B cell (primary cell): ENCODE data around the gene EDNRB. TPM values are rescaled to one million over a fixed set of nuclear protein-coding genes. Genes with fewer than 3 reads are reported as not detected.

ENCODE experiments used
- ATAC-seq: fragments of 200-7000 bp; cut with Tn5 transposase; one replicate; pipeline ENCODE4 v1.10.0; 2021; ENCODE audit warnings: low read depth, mild to moderate bottlenecking, moderate number of reproducible peaks, moderate library complexity
- CTCF ChIA-PET: fragments of 350-600 bp; sonication (Branson Sonifier 250); formaldehyde crosslinking; loops from one replicate; lab custom pipeline; 2021; ENCODE audit warnings: antibody characterized with exemption, inconsistent platforms; lab: Charles Lee
- POLR2A ChIA-PET: fragments of 350-600 bp; sonication (Branson Sonifier 250); formaldehyde crosslinking; loops from one replicate; lab custom pipeline; 2021; ENCODE audit warnings: antibody characterized with exemption; lab: Charles Lee
- DNase-seq: peaks from one replicate; pipeline ENCODE4 v3.0.0; 2013
- H2AFZ ChIP-seq: 2 replicates; pipeline ENCODE4 v1.6.1; 2012; ENCODE audit warnings: mild to moderate bottlenecking, low read depth, low read length; ENCODE audit not compliant: insufficient read depth, poor library complexity, severe bottlenecking
- H3K27ac ChIP-seq, 2 donors: 1 replicate in 1 of 2; 2 replicates in 1 of 2; pipeline ENCODE4 v1.5.1; 2012 to 2013; ENCODE audit warnings: low read length in 2 of 2, mild to moderate bottlenecking in 2 of 2, moderate library complexity in 1 of 2
- H3K27me3 ChIP-seq, 4 experiments: fragments of 200-600 bp in 1 of 4; sonication (generic) in 1 of 4; replicated peaks in 1 of 4; 1 replicate in 2 of 4; 2 replicates in 2 of 4; pipeline versions ENCODE4 v1.6.1 to v1.7.0; 2013 to 2016; ENCODE audit warnings: low read length in 3 of 4, mild to moderate bottlenecking in 2 of 4, mixed read lengths in 1 of 4, moderate library complexity in 1 of 4; ENCODE audit not compliant: insufficient read depth in 4 of 4, control insufficient read depth in 3 of 4; ENCODE audit errors: control extremely low read depth in 1 of 4
- H3K36me3 ChIP-seq, 2 experiments: replicated peaks in 1 of 2; 1 replicate in 1 of 2; 2 replicates in 1 of 2; pipeline versions ENCODE4 v1.6.1 to v1.7.1; 2013; ENCODE audit warnings: low read length in 1 of 2; ENCODE audit not compliant: insufficient read depth in 2 of 2, control insufficient read depth in 1 of 2; ENCODE audit errors: control extremely low read depth in 1 of 2, extremely low read depth in 1 of 2
- H3K4me1 ChIP-seq, 2 donors: fragments of 200-600 bp in 1 of 2; sonication (generic) in 1 of 2; 1 replicate in 1 of 2; 2 replicates in 1 of 2; pipeline versions ENCODE4 v1.5.1 to v1.6.1; 2013 to 2017; ENCODE audit warnings: low read length in 2 of 2; ENCODE audit not compliant: control insufficient read depth in 2 of 2, insufficient read depth in 2 of 2
- H3K4me2 ChIP-seq: replicated peaks from 2 replicates; pipeline ENCODE3; 2012; ENCODE audit warnings: mild to moderate bottlenecking, low read depth, low read length; ENCODE audit not compliant: poor library complexity, severe bottlenecking
- H3K4me3 ChIP-seq, 5 experiments: fragments of 200-600 bp in 1 of 5; sonication (generic) in 1 of 5; 1 replicate in 3 of 5; 2 replicates in 2 of 5; pipeline versions ENCODE4 v1.5.1 to v1.7.0; 2011 to 2016; ENCODE audit warnings: low read length in 4 of 5, mild to moderate bottlenecking in 4 of 5, low read depth in 2 of 5, control low read depth in 1 of 5, moderate library complexity in 1 of 5; ENCODE audit not compliant: insufficient read depth in 1 of 5; ENCODE audit errors: control extremely low read depth in 1 of 5, extremely low read depth in 1 of 5
- H3K79me2 ChIP-seq: fragments of 200-600 bp; sonication (generic); one replicate; pipeline ENCODE4 v1.6.0; 2016; ENCODE audit warnings: low read length; ENCODE audit not compliant: control insufficient read depth, insufficient read depth
- H3K9ac ChIP-seq: fragments of 200-600 bp; sonication (generic); 2 replicates; pipeline ENCODE4 v1.6.1; 2017; ENCODE audit warnings: mild to moderate bottlenecking, low read length, moderate library complexity
- H3K9me3 ChIP-seq, 3 donors: one replicate each; pipeline versions ENCODE4 v1.6.1 to v1.7.1; 2013; ENCODE audit warnings: low read length in 2 of 3; ENCODE audit not compliant: control insufficient read depth in 2 of 3, insufficient read depth in 1 of 3; ENCODE audit errors: control extremely low read depth in 1 of 3
- H4K20me1 ChIP-seq: 2 replicates; pipeline ENCODE4 v1.6.0; 2012; ENCODE audit warnings: mild to moderate bottlenecking, low read length; ENCODE audit not compliant: insufficient read depth, control insufficient read depth, poor library complexity, severe bottlenecking
- H3K27ac Mint-ChIP-seq: one replicate; pipeline ENCODE4 v1.8.0; 2021; ENCODE audit warnings: mixed read lengths
- H3K27me3 Mint-ChIP-seq: one replicate; pipeline ENCODE4 v1.8.0; 2021; ENCODE audit warnings: mixed read lengths
- H3K4me1 Mint-ChIP-seq: one replicate; pipeline ENCODE4 v1.8.0; 2021; ENCODE audit warnings: mixed read lengths
- H3K4me3 Mint-ChIP-seq: one replicate; pipeline ENCODE4 v1.8.0; 2021; ENCODE audit warnings: mixed read lengths
- H3K9me3 Mint-ChIP-seq: one replicate; pipeline ENCODE4 v1.8.0; 2022; ENCODE audit warnings: mixed read lengths; ENCODE audit not compliant: insufficient read depth
- CTCF ChIP-seq: fragments of 200-600 bp; IDR thresholded peaks from one replicate; pipeline ENCODE4 v1.8.0; 2022; ENCODE audit warnings: antibody characterized with exemption, mild to moderate bottlenecking
- EZH2 ChIP-seq: IDR thresholded peaks from 2 replicates; pipeline ENCODE4 v1.6.1; 2012; ENCODE audit warnings: borderline replicate concordance, low read depth, mild to moderate bottlenecking, moderate library complexity, low read length; ENCODE audit not compliant: insufficient read depth, poor library complexity, severe bottlenecking
- WGBS: methylation state at CpG from one replicate; pipeline ENCODE4 v1.1.5; 2013; ENCODE audit warnings: missing lambda C conversion rate; ENCODE audit not compliant: insufficient coverage; 5-methylcytosine and 5-hydroxymethylcytosine counted together
- intact Hi-C: fragments of 100-400 bp; cut with micrococcal nuclease; formaldehyde crosslinking; loops from one replicate; pipeline ENCODE4 v1.10.0; 2022
- polyA plus RNA-seq: library from polyadenylated mRNA; depleted of rRNA; stranded (reverse); fragments of >200 nt; gene quantifications from 2 replicates; pipeline ENCODE4 v1.2.3, GENCODE V29; 2012
- total RNA-seq, 2 donors: library from RNA; stranded (reverse); fragments of 120-200 nt in 1 of 2; gene quantifications; 1 replicate in 1 of 2; 2 replicates in 1 of 2; pipeline versions ENCODE4 v1.2.3 to v1.2.4, GENCODE V29; 2013 to 2022

EDNRB gene
- total and polyA plus RNA-seq, 2 donors (not counting 1 experiment from before 2014, with no cell fraction given), result not detected

GRCh38 chr13:77904031-77904430 is 14.6 kb downstream of the EDNRB start:
- Mint-ChIP-seq H3K4me1 (no peaks in the 10 kb centered on the region), H3K9me3 (peaks cover 10% of the 10 kb centered on the region), H3K27ac (no peak overlapping the region), H3K4me3 (no peak overlapping the region), H3K27me3 (no peaks in the 10 kb centered on the region)
- ATAC-seq, result no peak
- POLR2A ChIA-PET, result no interaction called here
- H3K9ac ChIP-seq, result no peak overlapping the region
- 78% methylated on average over 2 of the region's 4 CpGs for WGBS
- intact Hi-C loops, result no loop called here
- no peak overlapping the region for H3K4me2 ChIP-seq
- no peaks in the 10 kb centered on the region for H3K4me1 ChIP-seq
- no peak for TF ChIP-seq EZH2
- no peak for TF ChIP-seq CTCF
- H2AFZ ChIP-seq, result no peak overlapping the region
- H3K27me3 ChIP-seq, result peaks cover 0 to 3% (median 0%) of the 10 kb centered on the region in 4 experiments
- CTCF ChIA-PET, result no interaction called here
- peaks cover 0 to 1% (median 0%) of the 10 kb centered on the region in 3 donors for H3K9me3 ChIP-seq
- no peak for DNase-seq
- no peaks in the 10 kb centered on the region for H3K79me2 ChIP-seq
- H3K27ac ChIP-seq, result no peak overlapping the region
- no peak overlapping the region for H3K4me3 ChIP-seq
- no peaks in the 10 kb centered on the region for H3K36me3 ChIP-seq
- H4K20me1 ChIP-seq, result no peaks in the 10 kb centered on the region

- no peak overlapping the region for H2AFZ ChIP-seq
- ChIA-PET POLR2A (no interaction called here), CTCF (no interaction called here)
- intact Hi-C loops, result no loop called here
- no peaks in the 10 kb centered on the region for H3K79me2 ChIP-seq
- no peak overlapping the region for H3K4me2 ChIP-seq
- no peak for DNase-seq
- Mint-ChIP-seq H3K27me3 (no peaks in the 10 kb centered on the region), H3K27ac (no peak overlapping the region), H3K4me1 (no peaks in the 10 kb centered on the region), H3K9me3 (peaks cover 10% of the 10 kb centered on the region), H3K4me3 (no peak overlapping the region)
- no peaks in the 10 kb centered on the region for H3K36me3 ChIP-seq
- no peak overlapping the region for H3K9ac ChIP-seq
- TF ChIP-seq EZH2, result no peak
- TF ChIP-seq CTCF, result no peak
- no peak for ATAC-seq
- no peak overlapping the region for H3K27ac ChIP-seq
- peaks cover 0 to 3% (median 0%) of the 10 kb centered on the region in 4 experiments for H3K27me3 ChIP-seq
- no peaks in the 10 kb centered on the region for H4K20me1 ChIP-seq
- WGBS, result no CpG with 5 or more reads among the region's 1 CpG
- H3K9me3 ChIP-seq, result peaks cover 0 to 1% (median 0%) of the 10 kb centered on the region in 3 donors
- H3K4me1 ChIP-seq, result no peaks in the 10 kb centered on the region
- H3K4me3 ChIP-seq, result no peak overlapping the region
These were observed 15.2 kb downstream of the EDNRB start for GRCh38 chr13:77903435-77903834.
